Panc1 (cell line): ENCODE results near the gene WHRN. TPM values are rescaled to one million over a fixed set of nuclear protein-coding genes. Genes with fewer than 3 reads are reported as not detected.

Experiments used
- ATAC-seq: fragments of 200-7000 bp; cut with Tn5 transposase; 2 replicates; pipeline ENCODE4 v1.9.1; 2020; ENCODE audit warnings: mild to moderate bottlenecking, moderate library complexity
- BruUV-seq: library from RNA; stranded (reverse); fragments of 400-500 nt; replicated peaks from 2 replicates; lab custom pipeline; 2021; lab: Mats Ljungman, UMichigan
- CTCF ChIA-PET: fragments of 300-600 bp; sonication (Branson Sonifier 250); formaldehyde crosslinking; loops from one replicate; lab custom pipeline; 2022; ENCODE audit warnings: antibody characterized with exemption; lab: Charles Lee
- POLR2A ChIA-PET: fragments of 300-600 bp; sonication (Branson Sonifier 250); formaldehyde crosslinking; loops from one replicate; lab custom pipeline; 2022; ENCODE audit warnings: antibody characterized with exemption; lab: Charles Lee
- DNase-seq: peaks from one replicate; pipeline ENCODE4 v3.0.0-alpha.2; 2010; ENCODE audit warnings: low read depth, low spot score
- H3K27ac ChIP-seq: 2 replicates; pipeline ENCODE4 v1.5.1; 2011; ENCODE audit warnings: mild to moderate bottlenecking, low read length, inconsistent platforms
- H3K27me3 ChIP-seq: fragments of 200-500 bp; sonication (Bioruptor generic); 2 replicates; pipeline ENCODE4 v1.6.0; 2014; ENCODE audit warnings: low read length, inconsistent platforms; ENCODE audit not compliant: control insufficient read depth, insufficient read depth
- H3K36me3 ChIP-seq: fragments of 200-500 bp; sonication (Bioruptor generic); 2 replicates; pipeline ENCODE4 v1.5.1; 2014; ENCODE audit warnings: inconsistent platforms, mild to moderate bottlenecking, low read length, moderate library complexity; ENCODE audit not compliant: control insufficient read depth, insufficient read depth
- H3K4me1 ChIP-seq: 2 replicates; pipeline ENCODE4 v1.5.1; 2011; ENCODE audit warnings: inconsistent platforms, mild to moderate bottlenecking, low read length, moderate library complexity; ENCODE audit not compliant: control insufficient read depth, insufficient read depth
- H3K4me3 ChIP-seq, 2 experiments: 2 replicates each; pipeline ENCODE4 v1.5.1; 2011 to 2012; ENCODE audit warnings: low read depth in 2 of 2, low read length in 2 of 2, mild to moderate bottlenecking in 2 of 2, inconsistent platforms in 1 of 2, moderate library complexity in 1 of 2
- H3K9me3 ChIP-seq: fragments of 200-500 bp; sonication (Bioruptor generic); 2 replicates; pipeline ENCODE4 v1.5.1; 2014; ENCODE audit warnings: low read depth, mild to moderate bottlenecking, inconsistent platforms, low read length, moderate library complexity; ENCODE audit not compliant: control insufficient read depth, insufficient read depth
- POLR2AphosphoS5 ChIP-seq: IDR thresholded peaks from 2 replicates; pipeline ENCODE4 v1.6.1; 2012; ENCODE audit warnings: mild to moderate bottlenecking, low read depth, low read length, moderate library complexity
- SIN3A ChIP-seq: IDR thresholded peaks from 2 replicates; pipeline ENCODE4 v1.6.1; 2012; ENCODE audit warnings: low read depth, mild to moderate bottlenecking, low read length, moderate library complexity, borderline replicate concordance; ENCODE audit not compliant: insufficient read depth
- TCF7L2 ChIP-seq: IDR thresholded peaks from 2 replicates; pipeline ENCODE4 v1.6.1; 2011; ENCODE audit warnings: mild to moderate bottlenecking, low read depth, low read length, inconsistent platforms
- in situ Hi-C: cut with HindIII; loops from 2 replicates; pipeline ENCODE4 v1.10.0; 2016; ENCODE audit warnings: low sequenced_read_pairs, low pct_unique_long_range_greater_than_20kb
- intact Hi-C: fragments of 100-400 bp; cut with micrococcal nuclease; formaldehyde crosslinking; loops from one replicate; pipeline ENCODE4 v1.10.0; 2022; ENCODE audit not compliant: unreplicated experiment
- total RNA-seq: library from RNA; stranded (reverse); gene quantifications from one replicate; pipeline ENCODE4 v1.2.1, GENCODE V29; 2021; ENCODE audit not compliant: unreplicated experiment
- TF ChIP-seq, protein P1 (sequence below), 2 experiments: IDR thresholded peaks; 2 replicates each; pipeline ENCODE4 v1.6.1; 2011 to 2012; ENCODE audit warnings: low read depth in 2 of 2, control low read depth in 1 of 2, low read length in 1 of 2, mild to moderate bottlenecking in 1 of 2, moderate library complexity in 1 of 2; ENCODE audit not compliant: insufficient read depth in 1 of 2
- TF ChIP-seq, protein P2 (sequence below): fragments of 450-650 bp; IDR thresholded peaks from 2 replicates; pipeline ENCODE4 v1.5.1; 2017; ENCODE audit warnings: mild to moderate bottlenecking

WHRN gene
- total RNA-seq, 1 experiment from 2014 or later, result 18.0 TPM

DNA sequence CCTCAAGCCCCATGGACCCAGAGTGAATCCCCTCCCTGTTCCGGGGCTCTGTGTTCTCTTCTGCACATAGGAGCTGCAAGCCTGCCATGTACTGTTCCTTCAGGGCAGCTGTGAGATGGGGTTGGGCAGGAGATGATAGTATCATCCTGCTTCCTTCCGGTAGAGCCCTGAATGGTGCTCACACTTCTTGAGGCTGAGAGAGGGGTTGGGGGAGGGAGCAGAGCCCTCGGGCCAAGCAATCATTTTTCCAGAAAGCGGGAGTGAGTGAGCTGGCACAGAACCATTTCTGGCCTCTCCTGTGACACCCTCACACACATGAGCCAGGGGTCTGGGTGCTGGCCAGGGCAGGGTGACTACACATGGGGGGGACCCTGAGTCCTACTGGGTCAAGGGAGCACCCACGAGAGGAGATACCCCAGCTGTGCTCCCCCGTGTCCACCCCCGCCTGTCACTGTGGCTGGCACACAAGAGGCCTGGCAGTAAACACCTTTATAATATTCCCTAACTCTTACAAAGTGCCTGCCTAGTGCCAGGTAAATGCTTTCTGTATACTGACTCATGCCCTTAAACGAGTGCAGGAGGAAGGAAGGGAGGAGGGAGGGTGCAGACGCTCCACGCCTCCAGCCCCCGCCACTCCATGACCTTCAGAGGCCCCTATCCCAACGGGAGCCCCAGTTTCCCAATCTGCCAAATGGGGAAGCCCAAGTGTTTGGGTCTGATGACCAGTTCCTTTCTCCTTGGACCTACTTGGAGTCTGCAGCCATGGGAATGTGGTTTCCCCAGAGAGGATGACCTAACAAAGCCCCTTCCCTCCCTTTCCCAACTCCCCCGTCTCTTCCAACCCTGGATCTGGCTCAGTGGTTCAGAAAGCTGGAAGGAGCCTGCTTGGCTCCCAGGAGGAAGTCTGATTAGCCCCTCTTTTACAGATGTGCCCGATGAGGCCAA, 133.0 kb downstream of the WHRN start:
- BruUV-seq, result no TSS peak
- no peaks in the 10 kb centered on the region for H3K36me3 ChIP-seq
- H3K27me3 ChIP-seq, result no peaks in the 10 kb centered on the region
- POLR2A ChIA-PET, result interaction anchor here (0.7 kb wide), 1 partner anchor 57 kb away, joined by 13 read pairs; no protein-coding TSS in a partner anchor
- ATAC-seq (peak; percentile 30; the same call in 1 of the 2 replicates), DNase-seq (no peak)
- no peak overlapping the region for H3K4me3 ChIP-seq
- H3K9me3 ChIP-seq, result no peaks in the 10 kb centered on the region
- intact Hi-C loops, result no loop called here
- in situ Hi-C loops, result no loop called here
- H3K27ac ChIP-seq, result no peak overlapping the region
- no peaks in the 10 kb centered on the region; the same call in 1 of the 2 replicates for H3K4me1 ChIP-seq
- CTCF ChIA-PET, result no interaction called here
- TF ChIP-seq POLR2AphosphoS5 (no peak), SIN3A (no peak)
- TF ChIP-seq, protein P1, sequence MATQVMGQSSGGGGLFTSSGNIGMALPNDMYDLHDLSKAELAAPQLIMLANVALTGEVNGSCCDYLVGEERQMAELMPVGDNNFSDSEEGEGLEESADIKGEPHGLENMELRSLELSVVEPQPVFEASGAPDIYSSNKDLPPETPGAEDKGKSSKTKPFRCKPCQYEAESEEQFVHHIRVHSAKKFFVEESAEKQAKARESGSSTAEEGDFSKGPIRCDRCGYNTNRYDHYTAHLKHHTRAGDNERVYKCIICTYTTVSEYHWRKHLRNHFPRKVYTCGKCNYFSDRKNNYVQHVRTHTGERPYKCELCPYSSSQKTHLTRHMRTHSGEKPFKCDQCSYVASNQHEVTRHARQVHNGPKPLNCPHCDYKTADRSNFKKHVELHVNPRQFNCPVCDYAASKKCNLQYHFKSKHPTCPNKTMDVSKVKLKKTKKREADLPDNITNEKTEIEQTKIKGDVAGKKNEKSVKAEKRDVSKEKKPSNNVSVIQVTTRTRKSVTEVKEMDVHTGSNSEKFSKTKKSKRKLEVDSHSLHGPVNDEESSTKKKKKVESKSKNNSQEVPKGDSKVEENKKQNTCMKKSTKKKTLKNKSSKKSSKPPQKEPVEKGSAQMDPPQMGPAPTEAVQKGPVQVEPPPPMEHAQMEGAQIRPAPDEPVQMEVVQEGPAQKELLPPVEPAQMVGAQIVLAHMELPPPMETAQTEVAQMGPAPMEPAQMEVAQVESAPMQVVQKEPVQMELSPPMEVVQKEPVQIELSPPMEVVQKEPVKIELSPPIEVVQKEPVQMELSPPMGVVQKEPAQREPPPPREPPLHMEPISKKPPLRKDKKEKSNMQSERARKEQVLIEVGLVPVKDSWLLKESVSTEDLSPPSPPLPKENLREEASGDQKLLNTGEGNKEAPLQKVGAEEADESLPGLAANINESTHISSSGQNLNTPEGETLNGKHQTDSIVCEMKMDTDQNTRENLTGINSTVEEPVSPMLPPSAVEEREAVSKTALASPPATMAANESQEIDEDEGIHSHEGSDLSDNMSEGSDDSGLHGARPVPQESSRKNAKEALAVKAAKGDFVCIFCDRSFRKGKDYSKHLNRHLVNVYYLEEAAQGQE (IDR thresholded peaks at IDR 0.05; ENCODE audit: insufficient read depth in 1 of 2, low read depth in 2 of 2, low read length in 1 of 2), result no peak

DNA sequence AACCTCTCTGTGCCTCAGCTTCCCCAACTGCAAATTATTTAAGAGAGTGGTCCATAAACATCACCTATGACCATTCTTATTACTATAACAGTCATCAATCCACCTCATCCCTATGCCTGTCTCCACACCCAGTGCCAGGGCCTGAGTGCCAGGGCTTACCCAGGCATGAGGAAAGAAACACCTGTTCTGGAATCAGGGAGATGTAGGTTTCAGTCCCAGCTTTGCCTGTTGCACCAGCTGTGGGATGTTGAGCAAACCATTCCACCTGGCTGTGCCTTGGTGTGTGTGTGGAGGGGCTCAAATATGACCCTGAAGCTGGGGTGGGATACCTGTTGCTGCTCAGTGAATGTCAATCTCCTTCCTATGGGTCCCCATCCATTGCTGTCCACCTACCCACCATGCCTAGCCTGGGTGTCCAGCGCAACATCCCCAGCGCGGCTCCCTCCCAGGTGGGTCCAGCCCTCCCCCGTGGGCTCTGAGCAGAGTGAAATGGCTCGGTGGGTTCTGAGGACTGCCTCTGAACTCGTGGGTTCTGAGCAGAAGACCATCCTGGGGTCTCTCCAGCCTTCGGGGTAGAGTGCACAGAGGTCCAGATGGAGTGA, 133.8 kb downstream of the WHRN start:
- Histone ChIP-seq H3K27ac (no peak overlapping the region), H3K4me1 (no peaks in the 10 kb centered on the region; the same call in none of the 2 replicates), H3K9me3 (no peaks in the 10 kb centered on the region), H3K36me3 (no peaks in the 10 kb centered on the region), H3K27me3 (no peaks in the 10 kb centered on the region), H3K4me3 (no peak overlapping the region)
- no peak for DNase-seq
- POLR2A ChIA-PET, result no interaction called here
- ATAC-seq, result no peak
- no peak for TF ChIP-seq TCF7L2
- TF ChIP-seq POLR2AphosphoS5, result no peak
- TF ChIP-seq, protein P2, sequence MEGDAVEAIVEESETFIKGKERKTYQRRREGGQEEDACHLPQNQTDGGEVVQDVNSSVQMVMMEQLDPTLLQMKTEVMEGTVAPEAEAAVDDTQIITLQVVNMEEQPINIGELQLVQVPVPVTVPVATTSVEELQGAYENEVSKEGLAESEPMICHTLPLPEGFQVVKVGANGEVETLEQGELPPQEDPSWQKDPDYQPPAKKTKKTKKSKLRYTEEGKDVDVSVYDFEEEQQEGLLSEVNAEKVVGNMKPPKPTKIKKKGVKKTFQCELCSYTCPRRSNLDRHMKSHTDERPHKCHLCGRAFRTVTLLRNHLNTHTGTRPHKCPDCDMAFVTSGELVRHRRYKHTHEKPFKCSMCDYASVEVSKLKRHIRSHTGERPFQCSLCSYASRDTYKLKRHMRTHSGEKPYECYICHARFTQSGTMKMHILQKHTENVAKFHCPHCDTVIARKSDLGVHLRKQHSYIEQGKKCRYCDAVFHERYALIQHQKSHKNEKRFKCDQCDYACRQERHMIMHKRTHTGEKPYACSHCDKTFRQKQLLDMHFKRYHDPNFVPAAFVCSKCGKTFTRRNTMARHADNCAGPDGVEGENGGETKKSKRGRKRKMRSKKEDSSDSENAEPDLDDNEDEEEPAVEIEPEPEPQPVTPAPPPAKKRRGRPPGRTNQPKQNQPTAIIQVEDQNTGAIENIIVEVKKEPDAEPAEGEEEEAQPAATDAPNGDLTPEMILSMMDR, result no peak
- no peak for TF ChIP-seq SIN3A
- TF ChIP-seq, protein P1 (IDR thresholded peaks at IDR 0.05; ENCODE audit: insufficient read depth in 1 of 2, low read depth in 2 of 2, low read length in 1 of 2), result no peak
- no TSS peak for BruUV-seq
- CTCF ChIA-PET, result no interaction called here
- intact Hi-C loops, result no loop called here
- in situ Hi-C loops, result no loop called here
